ENCODE measurements around the gene DMXL2. TPM values are rescaled to one million over a fixed set of nuclear protein-coding genes. Genes with fewer than 3 reads are reported as not detected.
"Not testable (repeated sequence)": the region's sequence is repeated elsewhere in the genome, so short reads cannot be mapped to it uniquely, and the experiment has no call there.

The DMXL2 gene
- total and polyA plus RNA-seq, 4 donors, result 7.1 to 52.5 (median 19.4) TPM

DNA sequence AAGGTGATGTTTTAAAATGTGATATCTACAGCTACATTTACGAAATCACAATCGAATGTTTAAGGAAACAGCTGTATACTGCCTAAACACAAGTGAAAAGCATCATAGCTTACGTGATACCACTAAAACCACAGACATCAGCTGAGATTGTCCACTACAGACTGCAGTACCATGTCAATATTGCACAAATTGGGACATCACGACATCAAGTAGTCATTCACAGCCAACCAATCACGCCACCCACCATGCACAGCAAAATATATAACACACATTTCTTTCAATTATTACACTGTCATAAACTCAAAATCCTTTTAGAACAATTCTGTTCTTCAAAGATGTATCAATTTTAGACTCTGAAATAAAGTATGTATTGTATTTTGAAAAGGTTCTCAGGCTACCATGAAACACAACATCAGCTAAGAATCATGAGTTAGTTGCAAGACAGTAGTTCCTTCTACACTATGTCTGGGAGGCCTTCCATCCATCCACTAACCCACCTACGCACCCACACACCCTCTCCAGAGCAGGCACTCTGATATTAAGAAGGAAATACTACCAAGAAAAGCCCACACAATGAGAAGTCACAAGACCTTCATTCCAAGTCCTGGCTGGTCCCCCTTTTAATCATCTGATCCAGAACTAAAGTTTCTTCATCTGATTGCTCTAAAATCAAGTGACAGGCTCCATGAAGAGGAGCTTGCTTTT is 3.1 kb downstream of the DMXL2 start:
- 93 to 98% methylated on average over 6 of the region's 6 CpGs for WGBS, 2 donors
- ATAC-seq (ENCODE audit: low FRiP score), result no peak
- Histone ChIP-seq H3K27ac (ENCODE audit: low read depth in 1 of 2, low read length in 2 of 2) (no peak overlapping the region), H3K9me3 (ENCODE audit: control insufficient read depth, low read length) (no peaks in the 10 kb centered on the region), H3K27me3 (ENCODE audit: control insufficient read depth in 1 of 2, insufficient read depth in 2 of 2, low read length in 1 of 2) (no peaks in the 10 kb centered on the region), H3K36me3 (ENCODE audit: control insufficient read depth in 1 of 2, insufficient read depth in 2 of 2, low read length in 1 of 2) (no peaks in the 10 kb centered on the region), H3K4me3 (ENCODE audit: low read length in 2 of 2) (no peak overlapping the region), H3K4me1 (ENCODE audit: control insufficient read depth in 1 of 2, insufficient read depth in 2 of 2, low read length in 2 of 2) (no peaks in the 10 kb centered on the region)
- DNase-seq, result no peak
- intact Hi-C loops (cut with DNase I), result no loop called here

DNA sequence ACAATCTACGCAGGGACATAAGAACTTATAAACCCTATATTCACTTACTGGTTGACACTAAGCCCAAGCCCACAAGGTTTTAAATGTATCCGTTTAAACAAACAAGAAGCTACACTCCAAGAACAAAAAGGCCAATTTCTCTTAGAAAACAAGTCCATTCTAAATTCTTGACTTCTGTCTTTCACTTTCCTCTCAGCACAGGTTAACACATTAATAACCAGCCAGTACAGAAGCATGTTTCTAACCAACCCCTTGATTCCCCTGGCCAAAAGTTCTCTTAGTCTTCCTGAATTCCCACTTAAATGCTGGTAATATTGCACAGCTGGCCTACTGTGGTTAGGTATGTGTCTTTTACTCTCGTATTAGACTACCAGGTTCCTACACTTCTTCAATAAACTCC is 4.7 kb downstream of the DMXL2 start:
- no peak for ATAC-seq (ENCODE audit: low FRiP score)
- Histone ChIP-seq H3K4me1 (ENCODE audit: control insufficient read depth in 1 of 2, insufficient read depth in 2 of 2, low read length in 2 of 2) (no peaks in the 10 kb centered on the region), H3K4me3 (ENCODE audit: low read length in 2 of 2) (no peak overlapping the region), H3K9me3 (ENCODE audit: control insufficient read depth, low read length) (no peaks in the 10 kb centered on the region), H3K36me3 (ENCODE audit: control insufficient read depth in 1 of 2, insufficient read depth in 2 of 2, low read length in 1 of 2) (no peaks in the 10 kb centered on the region), H3K27ac (ENCODE audit: low read depth in 1 of 2, low read length in 2 of 2) (no peak overlapping the region), H3K27me3 (ENCODE audit: control insufficient read depth in 1 of 2, insufficient read depth in 2 of 2, low read length in 1 of 2) (no peaks in the 10 kb centered on the region)
- 66 to 82% methylated on average over 3 of the region's 3 CpGs for WGBS, 2 donors
- no peak for DNase-seq
- intact Hi-C loops (cut with DNase I), result no loop called here

DNA sequence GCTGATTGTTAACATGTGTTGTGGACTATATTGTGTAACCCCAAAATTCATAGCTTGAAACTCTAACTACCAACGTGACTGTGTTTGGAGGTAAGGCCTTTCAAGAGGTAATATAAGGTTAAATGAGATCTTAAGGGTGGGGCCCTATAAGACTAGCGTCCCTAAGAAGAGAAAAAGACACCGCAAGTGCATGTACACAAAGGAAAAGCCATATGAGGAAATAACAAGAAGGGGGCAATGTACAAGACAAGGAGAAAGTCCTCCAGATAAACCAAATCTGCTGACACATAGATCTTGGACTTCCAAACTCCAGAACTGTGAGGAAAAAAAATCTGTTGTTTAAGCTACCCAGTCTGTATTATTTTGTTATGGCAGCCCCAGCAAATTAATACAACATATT is 8.6 kb downstream of the DMXL2 start:
- H3K4me1 ChIP-seq (ENCODE audit: control insufficient read depth in 1 of 2, insufficient read depth in 2 of 2, low read length in 2 of 2), result no peaks in the 10 kb centered on the region
- intact Hi-C loops (cut with DNase I), result no loop called here

DNA sequence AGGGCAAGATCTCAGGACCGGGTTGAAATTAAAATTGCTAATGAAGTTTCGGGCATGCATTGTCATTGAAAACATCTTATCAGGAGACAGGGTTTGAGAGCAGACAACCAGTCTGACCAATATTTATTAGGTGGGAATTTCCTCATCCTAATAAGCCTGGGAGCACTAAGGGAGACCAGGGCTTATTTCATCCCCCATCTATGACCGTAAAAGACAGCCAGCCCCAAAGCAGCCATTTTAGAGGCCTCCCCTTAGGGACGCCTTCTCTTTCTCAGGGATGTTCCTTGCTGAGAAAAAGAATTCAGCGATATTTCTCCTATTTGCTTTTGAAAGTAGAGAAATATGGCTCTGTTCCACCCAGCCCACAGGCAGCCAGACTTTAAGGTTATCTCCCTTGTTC is 9.9 kb downstream of the DMXL2 start:
- H3K27me3 ChIP-seq (ENCODE audit: control insufficient read depth in 1 of 2, insufficient read depth in 2 of 2, low read length in 1 of 2); H3K9me3 ChIP-seq (ENCODE audit: control insufficient read depth, low read length); H3K36me3 ChIP-seq (ENCODE audit: control insufficient read depth in 1 of 2, insufficient read depth in 2 of 2, low read length in 1 of 2); ATAC-seq (ENCODE audit: low FRiP score); intact Hi-C loops (cut with DNase I); H3K4me3 ChIP-seq (ENCODE audit: low read length in 2 of 2); H3K4me1 ChIP-seq (ENCODE audit: control insufficient read depth in 1 of 2, insufficient read depth in 2 of 2, low read length in 2 of 2); DNase-seq; H3K27ac ChIP-seq (ENCODE audit: low read depth in 1 of 2, low read length in 2 of 2): not testable (repeated sequence)
- WGBS, 2 donors, result 94 to 98% methylated on average over 5 of the region's 5 CpGs

More for the DNA sequence above, 8.6 kb downstream of the DMXL2 start:
- DNase-seq, result no peak
- H3K9me3 ChIP-seq (ENCODE audit: control insufficient read depth, low read length), result no peaks in the 10 kb centered on the region
- H3K4me3 ChIP-seq (ENCODE audit: low read length in 2 of 2), result no peak overlapping the region
- ATAC-seq (ENCODE audit: low FRiP score), result no peak
- H3K27ac ChIP-seq (ENCODE audit: low read depth in 1 of 2, low read length in 2 of 2), result no peak overlapping the region
- no peaks in the 10 kb centered on the region for H3K36me3 ChIP-seq (ENCODE audit: control insufficient read depth in 1 of 2, insufficient read depth in 2 of 2, low read length in 1 of 2)
- WGBS, 2 donors, result 95 to 97% methylated on average over 3 of the region's 3 CpGs
- H3K27me3 ChIP-seq (ENCODE audit: control insufficient read depth in 1 of 2, insufficient read depth in 2 of 2, low read length in 1 of 2), result no peaks in the 10 kb centered on the region

DNA sequence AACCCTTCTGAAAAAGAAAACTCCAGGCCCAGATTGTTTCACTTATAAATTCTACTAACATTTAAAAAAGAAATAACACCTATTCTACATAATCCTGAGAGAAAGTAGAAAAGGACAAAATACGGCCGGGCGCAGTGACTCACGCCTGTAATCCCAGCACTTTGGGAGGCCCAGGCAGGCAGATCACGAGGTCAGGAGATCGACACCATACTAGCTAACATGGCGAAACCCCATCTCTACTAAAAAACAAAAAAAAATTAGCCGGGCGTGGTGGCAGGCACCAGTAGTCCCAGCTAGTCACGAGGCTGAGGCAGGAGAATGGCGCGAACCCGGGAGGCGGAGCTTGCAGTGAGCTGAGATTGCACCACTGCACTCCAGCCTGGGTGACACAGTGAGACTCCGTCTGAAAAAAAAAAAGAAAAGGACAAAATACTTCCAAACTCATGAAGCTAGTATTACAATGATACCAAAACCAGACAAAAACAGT is 19.1 kb downstream of the DMXL2 start:
- H3K27me3 ChIP-seq (ENCODE audit: control insufficient read depth in 1 of 2, insufficient read depth in 2 of 2, low read length in 1 of 2); H3K36me3 ChIP-seq (ENCODE audit: control insufficient read depth in 1 of 2, insufficient read depth in 2 of 2, low read length in 1 of 2); ATAC-seq (ENCODE audit: low FRiP score); DNase-seq; intact Hi-C loops (cut with DNase I); H3K4me1 ChIP-seq (ENCODE audit: control insufficient read depth in 1 of 2, insufficient read depth in 2 of 2, low read length in 2 of 2); H3K9me3 ChIP-seq (ENCODE audit: control insufficient read depth, low read length); H3K27ac ChIP-seq (ENCODE audit: low read depth in 1 of 2, low read length in 2 of 2); H3K4me3 ChIP-seq (ENCODE audit: low read length in 2 of 2): not testable (repeated sequence)
- WGBS, 2 donors, result 95% methylated on average over 15 of the region's 15 CpGs

DNA sequence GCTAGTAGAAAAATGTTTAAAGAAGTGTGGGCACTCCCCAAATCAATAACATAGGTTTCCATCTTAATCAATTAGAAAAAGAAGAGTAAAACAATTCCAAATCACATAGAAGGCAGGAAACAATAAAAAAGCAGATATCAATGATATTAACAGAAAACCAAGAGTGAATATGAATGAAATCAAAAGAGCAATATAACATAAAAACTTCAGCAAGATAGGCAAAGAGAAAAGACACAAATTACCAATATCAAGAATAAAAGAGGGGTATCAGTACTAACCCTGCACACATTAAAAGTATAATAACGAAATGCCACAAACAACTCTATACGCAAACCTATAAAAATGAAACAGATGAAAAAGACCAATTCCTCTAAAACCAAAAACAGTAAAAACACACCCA is 19.6 kb downstream of the DMXL2 start:
- WGBS, 2 donors, result 96 to 97% methylated on average over 2 of the region's 2 CpGs
- no peaks in the 10 kb centered on the region for H3K9me3 ChIP-seq (ENCODE audit: control insufficient read depth, low read length)
- H3K36me3 ChIP-seq (ENCODE audit: control insufficient read depth in 1 of 2, insufficient read depth in 2 of 2, low read length in 1 of 2), result no peaks in the 10 kb centered on the region
- DNase-seq (no peak), ATAC-seq (ENCODE audit: low FRiP score) (no peak)
- intact Hi-C loops (cut with DNase I), result no loop called here
- H3K27ac ChIP-seq (ENCODE audit: low read depth in 1 of 2, low read length in 2 of 2), result no peak overlapping the region
- no peaks in the 10 kb centered on the region for H3K27me3 ChIP-seq (ENCODE audit: control insufficient read depth in 1 of 2, insufficient read depth in 2 of 2, low read length in 1 of 2)
- H3K4me3 ChIP-seq (ENCODE audit: low read length in 2 of 2), result no peak overlapping the region
- no peaks in the 10 kb centered on the region for H3K4me1 ChIP-seq (ENCODE audit: control insufficient read depth in 1 of 2, insufficient read depth in 2 of 2, low read length in 2 of 2)

DNA sequence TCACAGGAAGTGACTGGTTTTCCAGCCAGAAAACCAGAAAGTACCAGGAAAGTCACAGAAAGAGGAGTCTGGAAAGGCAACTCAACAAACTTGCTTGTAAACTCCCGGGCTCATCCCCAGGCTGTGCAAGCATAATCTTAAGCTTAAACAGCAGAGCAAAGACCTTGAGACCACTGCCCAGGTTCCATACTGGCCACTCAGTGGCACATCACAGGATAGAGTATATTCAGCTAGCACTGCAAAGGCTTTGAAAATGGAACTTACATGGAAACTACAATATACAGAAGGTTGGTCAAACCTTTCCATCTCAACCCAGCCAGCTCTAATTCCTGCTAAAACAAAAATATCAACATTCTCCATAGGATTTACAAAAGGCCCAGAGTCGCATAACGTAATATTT is 20.1 kb downstream of the DMXL2 start:
- no peak overlapping the region for H3K27ac ChIP-seq (ENCODE audit: low read depth in 1 of 2, low read length in 2 of 2)
- no peaks in the 10 kb centered on the region for H3K36me3 ChIP-seq (ENCODE audit: control insufficient read depth in 1 of 2, insufficient read depth in 2 of 2, low read length in 1 of 2)
- DNase-seq, result no peak
- H3K9me3 ChIP-seq (ENCODE audit: control insufficient read depth, low read length), result no peaks in the 10 kb centered on the region
- H3K4me3 ChIP-seq (ENCODE audit: low read length in 2 of 2), result no peak overlapping the region
- no peaks in the 10 kb centered on the region for H3K27me3 ChIP-seq (ENCODE audit: control insufficient read depth in 1 of 2, insufficient read depth in 2 of 2, low read length in 1 of 2)
- H3K4me1 ChIP-seq (ENCODE audit: control insufficient read depth in 1 of 2, insufficient read depth in 2 of 2, low read length in 2 of 2), result no peaks in the 10 kb centered on the region
- no peak for ATAC-seq (ENCODE audit: low FRiP score)
- intact Hi-C loops (cut with DNase I), result no loop called here
- 64 to 81% methylated on average over 3 of the region's 3 CpGs for WGBS, 2 donors

DNA sequence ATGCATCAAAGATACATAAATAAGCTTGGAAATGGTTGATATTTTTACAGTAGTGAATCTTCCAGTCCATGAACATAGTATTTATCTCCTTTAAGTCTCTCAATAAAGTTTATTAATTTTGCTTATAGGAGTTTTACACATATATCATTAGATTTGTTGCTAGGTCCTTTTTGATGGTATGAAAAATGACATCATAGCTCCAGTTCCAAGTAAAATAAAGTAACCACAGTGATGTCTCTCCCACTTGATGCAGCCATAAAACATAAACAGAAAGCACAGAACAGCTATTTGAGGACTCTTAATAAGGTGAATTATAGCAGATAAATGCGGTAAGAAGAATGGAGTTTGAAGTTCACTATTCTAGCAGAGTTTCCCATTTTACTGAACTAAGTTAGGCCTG is 20.8 kb downstream of the DMXL2 start:
- no peak for DNase-seq
- no peaks in the 10 kb centered on the region for H3K9me3 ChIP-seq (ENCODE audit: control insufficient read depth, low read length)
- WGBS, 2 donors, result 87 to 95% methylated on average over 1 of the region's 1 CpG
- H3K27me3 ChIP-seq (ENCODE audit: control insufficient read depth in 1 of 2, insufficient read depth in 2 of 2, low read length in 1 of 2), result no peaks in the 10 kb centered on the region
- intact Hi-C loops (cut with DNase I), result no loop called here
- H3K4me3 ChIP-seq (ENCODE audit: low read length in 2 of 2), result no peak overlapping the region
- no peak overlapping the region for H3K27ac ChIP-seq (ENCODE audit: low read depth in 1 of 2, low read length in 2 of 2)
- no peak for ATAC-seq (ENCODE audit: low FRiP score)
- no peaks in the 10 kb centered on the region for H3K4me1 ChIP-seq (ENCODE audit: control insufficient read depth in 1 of 2, insufficient read depth in 2 of 2, low read length in 2 of 2)
- H3K36me3 ChIP-seq (ENCODE audit: control insufficient read depth in 1 of 2, insufficient read depth in 2 of 2, low read length in 1 of 2), result no peaks in the 10 kb centered on the region

DNA sequence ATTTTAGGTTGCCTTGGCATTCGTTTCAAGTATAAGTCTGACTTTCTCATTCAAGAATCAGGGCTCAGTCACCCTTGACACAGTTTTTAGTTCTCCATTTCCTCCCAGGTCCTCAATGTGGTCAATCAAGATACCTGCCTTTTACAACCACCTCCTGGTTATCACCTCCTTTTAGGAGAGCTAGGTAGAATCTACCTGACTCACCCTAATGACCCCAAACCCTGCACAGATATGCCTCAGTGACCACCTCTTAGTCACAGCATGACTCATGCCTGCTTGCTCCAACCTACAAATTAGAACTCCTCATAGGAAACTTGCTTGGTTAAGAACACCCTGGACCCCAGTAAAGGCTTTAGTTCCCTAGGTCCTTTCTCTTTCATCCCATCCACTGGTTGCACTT is 22.5 kb downstream of the DMXL2 start:
- WGBS, 2 donors, result 50 to 57% methylated on average over 1 of the region's 1 CpG
- Histone ChIP-seq H3K27me3 (ENCODE audit: control insufficient read depth in 1 of 2, insufficient read depth in 2 of 2, low read length in 1 of 2) (no peaks in the 10 kb centered on the region), H3K4me1 (ENCODE audit: control insufficient read depth in 1 of 2, insufficient read depth in 2 of 2, low read length in 2 of 2) (no peaks in the 10 kb centered on the region), H3K9me3 (ENCODE audit: control insufficient read depth, low read length) (no peaks in the 10 kb centered on the region), H3K27ac (ENCODE audit: low read depth in 1 of 2, low read length in 2 of 2) (no peak overlapping the region), H3K36me3 (ENCODE audit: control insufficient read depth in 1 of 2, insufficient read depth in 2 of 2, low read length in 1 of 2) (no peaks in the 10 kb centered on the region), H3K4me3 (ENCODE audit: low read length in 2 of 2) (no peak overlapping the region)
- intact Hi-C loops (cut with DNase I), result no loop called here
- DNase-seq, result no peak
- no peak for ATAC-seq (ENCODE audit: low FRiP score)
